Endodermal cell (in vitro differentiated cells): ENCODE results near the gene TUBA4A. TPM values are rescaled to one million over a fixed set of nuclear protein-coding genes. Genes with fewer than 3 reads are reported as not detected.

Experiments
- microRNA-seq: library from miRNA; unstranded; fragments of <30 nt; microRNA quantifications from one replicate; pipeline ENCODE4 v1.2.0, GENCODE V29; 2020; ENCODE audit warnings: borderline microRNAs expressed
- total RNA-seq, 2 donors: library from RNA; stranded (reverse); fragmentation: NEBNext Ultra II Directional in 1 of 2; extraction: Animal tissue kit (Norgen Biotek cat#: 25700) in 1 of 2; gene quantifications; 2 replicates in 1 of 2; 3 replicates in 1 of 2; pipeline ENCODE4 v1.2.1, GENCODE V29; 2021

Gene TUBA4A
- total RNA-seq, 2 donors from 2014 or later, result 4.0 to 9.5 TPM

Small RNAs within 50 kb of the gene (microRNA-seq; reads per million reads assigned to microRNA genes)
- not detected for gene MIR153-1

Other genes starting within 250 kb of the TUBA4A start
- 1 to 10 TPM in 1 of 2 donors, under 1 TPM in 1; 0.84 to 1.5 TPM for gene CFAP65, start 212.4 kb downstream of the TUBA4A start, total RNA-seq
- gene IHH, start 193.0 kb downstream of the TUBA4A start, total RNA-seq, result 10 to 100 TPM in 1 of 2 donors, 1 to 10 TPM in 1; 2.1 to 10.3 TPM
- gene NHEJ1, start 93.1 kb downstream of the TUBA4A start, total RNA-seq, result 10 to 100 TPM; 16.2 to 27.4 TPM
- 1 to 10 TPM in 1 of 2 donors, under 1 TPM in 1; 0.46 to 1.9 TPM for gene SLC23A3, start 83.9 kb downstream of the TUBA4A start, total RNA-seq
- gene CNPPD1, start 77.0 kb downstream of the TUBA4A start, total RNA-seq, result 10 to 100 TPM; 27.7 to 33.2 TPM
- gene RETREG2, start 75.6 kb downstream of the TUBA4A start, total RNA-seq, result 10 to 100 TPM; 67.0 to 73.4 TPM
- gene ZFAND2B, start 47.1 kb downstream of the TUBA4A start, total RNA-seq, result 10 to 100 TPM; 21.7 to 22.5 TPM
- gene ABCB6, start 35.0 kb downstream of the TUBA4A start, total RNA-seq, result 10 to 100 TPM; 39.1 to 76.0 TPM
- gene ATG9A, start 24.3 kb downstream of the TUBA4A start, total RNA-seq, result 10 to 100 TPM; 45.4 to 45.7 TPM
- 10 to 100 TPM; 50.9 to 56.3 TPM for gene ANKZF1, start 24.1 kb downstream of the TUBA4A start, total RNA-seq
- gene GLB1L, start 8.5 kb downstream of the TUBA4A start, total RNA-seq, result 10 to 100 TPM in 1 of 2 donors, 1 to 10 TPM in 1; 9.7 to 13.8 TPM
- gene STK16, start 8.4 kb downstream of the TUBA4A start, total RNA-seq, result 10 to 100 TPM; 27.3 to 37.7 TPM
- not detected for gene TUBA4B, start 675 bp downstream of the TUBA4A start, total RNA-seq
- gene DNAJB2, start 25.4 kb upstream of the TUBA4A start, total RNA-seq, result 10 to 100 TPM; 61.9 to 80.9 TPM
- gene PTPRN, start 55.5 kb upstream of the TUBA4A start, total RNA-seq, result 1 to 10 TPM in 1 of 2 donors, under 1 TPM in 1; 0.44 to 1.1 TPM
- gene RESP18, start 78.8 kb upstream of the TUBA4A start, total RNA-seq, result not detected
- gene DNPEP, start 134.0 kb upstream of the TUBA4A start, total RNA-seq, result 10 to 100 TPM; 54.6 to 76.1 TPM
- gene DES, start 164.5 kb upstream of the TUBA4A start, total RNA-seq, result 1 to 10 TPM; 1.1 to 3.5 TPM
- 10 to 100 TPM; 23.1 to 29.8 TPM for gene SPEG, start 180.9 kb upstream of the TUBA4A start, total RNA-seq
- 10 to 100 TPM; 36.9 to 38.2 TPM for gene GMPPA, start 245.0 kb upstream of the TUBA4A start, total RNA-seq